Upper lobe of left lung (tissue), 4 donors: Measurements from ENCODE around the gene ACTR3.

ENCODE experiments used
- POLR2A ChIP-seq, 4 donors: fragments of 450-650 bp; IDR thresholded peaks; one replicate each; pipeline ENCODE4 v1.5.1; 2016 to 2017; ENCODE audit warnings: antibody characterized with exemption in 4 of 4, mild to moderate bottlenecking in 2 of 4
- POLR2AphosphoS5 ChIP-seq, 2 donors: sonication (generic); formaldehyde crosslinking; IDR thresholded peaks; one replicate each; pipeline ENCODE4 v1.5.1; 2017; ENCODE audit warnings: antibody characterized with exemption in 2 of 2
- TF ChIP-seq, protein P1 (sequence below), 6 experiments: fragments of 450-650 bp in 4 of 6; fragments of 200-600 bp in 2 of 6; sonication (generic) in 2 of 6; IDR thresholded peaks; one replicate each; pipeline ENCODE4 v1.5.1; 2016 to 2019; ENCODE audit warnings: antibody characterized with exemption in 6 of 6

DNA sequence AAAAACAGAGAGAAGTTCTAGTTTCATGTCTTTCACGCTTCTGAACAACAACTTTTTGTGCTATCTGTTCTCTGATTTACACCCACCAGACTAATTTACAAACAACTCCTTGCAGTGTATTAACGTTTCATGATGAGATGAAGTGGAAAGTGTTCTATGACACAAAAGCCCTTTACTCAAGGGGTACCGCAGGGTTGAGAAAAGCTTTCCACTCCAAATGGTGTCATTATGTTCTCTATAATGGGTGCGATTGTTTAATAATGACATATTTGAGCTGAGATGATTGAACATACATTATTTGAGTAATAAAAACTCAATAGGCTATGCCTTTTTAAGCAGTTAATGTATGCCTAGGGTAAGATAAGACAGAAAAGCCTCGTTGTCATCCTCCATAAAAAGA is 76.3 kb downstream of the ACTR3 start:
- no peak for TF ChIP-seq POLR2A (IDR thresholded peaks at IDR 0.05)
- TF ChIP-seq, protein P1, sequence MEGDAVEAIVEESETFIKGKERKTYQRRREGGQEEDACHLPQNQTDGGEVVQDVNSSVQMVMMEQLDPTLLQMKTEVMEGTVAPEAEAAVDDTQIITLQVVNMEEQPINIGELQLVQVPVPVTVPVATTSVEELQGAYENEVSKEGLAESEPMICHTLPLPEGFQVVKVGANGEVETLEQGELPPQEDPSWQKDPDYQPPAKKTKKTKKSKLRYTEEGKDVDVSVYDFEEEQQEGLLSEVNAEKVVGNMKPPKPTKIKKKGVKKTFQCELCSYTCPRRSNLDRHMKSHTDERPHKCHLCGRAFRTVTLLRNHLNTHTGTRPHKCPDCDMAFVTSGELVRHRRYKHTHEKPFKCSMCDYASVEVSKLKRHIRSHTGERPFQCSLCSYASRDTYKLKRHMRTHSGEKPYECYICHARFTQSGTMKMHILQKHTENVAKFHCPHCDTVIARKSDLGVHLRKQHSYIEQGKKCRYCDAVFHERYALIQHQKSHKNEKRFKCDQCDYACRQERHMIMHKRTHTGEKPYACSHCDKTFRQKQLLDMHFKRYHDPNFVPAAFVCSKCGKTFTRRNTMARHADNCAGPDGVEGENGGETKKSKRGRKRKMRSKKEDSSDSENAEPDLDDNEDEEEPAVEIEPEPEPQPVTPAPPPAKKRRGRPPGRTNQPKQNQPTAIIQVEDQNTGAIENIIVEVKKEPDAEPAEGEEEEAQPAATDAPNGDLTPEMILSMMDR (IDR thresholded peaks at IDR 0.05), result no peak
- no peak for TF ChIP-seq POLR2AphosphoS5 (IDR thresholded peaks at IDR 0.05)
